ENCODE results near the gene PAGE2B. TPM values are rescaled to one million over a fixed set of nuclear protein-coding genes. Genes with fewer than 3 reads are reported as not detected.

PAGE2B gene
- polyA plus RNA-seq, 4 donors = 0.24 TPM; not detected in 3

GRCh38 chrX:55119271-55119670 is 44.4 kb downstream of the PAGE2B start:
- FAIRE-seq (no peak), DNase-seq (no peak)
- Histone ChIP-seq H3K36me3 (ENCODE audit: control insufficient read depth in 3 of 3, insufficient read depth in 2 of 3, low read depth in 1 of 3, low read length in 3 of 3) (no peaks in the 10 kb centered on the region), H3K4me3 (ENCODE audit: low read depth in 1 of 3, low read length in 3 of 3) (no peak overlapping the region), H3K4me1 (ENCODE audit: control insufficient read depth in 3 of 3, insufficient read depth in 2 of 3, low read depth in 1 of 3, low read length in 2 of 3) (peaks cover 0 to 8% (median 0%) of the 10 kb centered on the region in 3 donors), H3K9me3 (ENCODE audit: control insufficient read depth in 2 of 2, insufficient read depth in 1 of 2, low read depth in 1 of 2, low read length in 1 of 2) (no peaks in the 10 kb centered on the region), H3K27ac (ENCODE audit: low read depth in 1 of 3, low read length in 2 of 3) (no peak overlapping the region), H3K27me3 (ENCODE audit: control insufficient read depth in 3 of 3, insufficient read depth in 3 of 3, low read length in 3 of 3) (no peaks in the 10 kb centered on the region)

DNA sequence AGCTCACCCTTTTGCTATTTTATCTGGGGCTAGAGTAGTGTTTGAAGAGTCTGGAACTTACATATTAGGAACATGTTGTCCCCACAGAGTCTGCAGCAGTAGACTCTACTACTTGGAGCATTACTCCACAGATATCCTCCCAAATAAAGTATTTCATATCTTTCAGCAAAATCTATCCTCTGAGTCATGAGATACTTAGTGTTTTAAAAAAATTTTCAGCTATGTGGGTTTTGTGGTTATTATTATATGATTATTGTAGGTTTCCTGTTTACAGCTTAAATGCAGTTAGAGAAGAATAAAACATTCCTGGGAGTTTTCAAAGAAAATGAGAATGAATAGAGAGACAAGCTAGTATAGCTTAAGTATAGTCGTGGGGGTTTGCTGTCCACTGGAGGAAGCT is 44.9 kb downstream of the PAGE2B start:
- WGBS, 3 donors = 43 to 84% (median 54%) methylated on average over 1 of the region's 1 CpG
- Histone ChIP-seq H3K36me3 (ENCODE audit: control insufficient read depth in 3 of 3, insufficient read depth in 2 of 3, low read depth in 1 of 3, low read length in 3 of 3) (no peaks in the 10 kb centered on the region), H3K4me1 (ENCODE audit: control insufficient read depth in 3 of 3, insufficient read depth in 2 of 3, low read depth in 1 of 3, low read length in 2 of 3) (peaks cover 0 to 8% (median 0%) of the 10 kb centered on the region in 3 donors), H3K9me3 (ENCODE audit: control insufficient read depth in 2 of 2, insufficient read depth in 1 of 2, low read depth in 1 of 2, low read length in 1 of 2) (no peaks in the 10 kb centered on the region), H3K27ac (ENCODE audit: low read depth in 1 of 3, low read length in 2 of 3) (no peak overlapping the region), H3K4me3 (ENCODE audit: low read depth in 1 of 3, low read length in 3 of 3) (no peak overlapping the region), H3K27me3 (ENCODE audit: control insufficient read depth in 3 of 3, insufficient read depth in 3 of 3, low read length in 3 of 3) (no peaks in the 10 kb centered on the region)
- DNase-seq (no peak), FAIRE-seq (no peak)

DNA sequence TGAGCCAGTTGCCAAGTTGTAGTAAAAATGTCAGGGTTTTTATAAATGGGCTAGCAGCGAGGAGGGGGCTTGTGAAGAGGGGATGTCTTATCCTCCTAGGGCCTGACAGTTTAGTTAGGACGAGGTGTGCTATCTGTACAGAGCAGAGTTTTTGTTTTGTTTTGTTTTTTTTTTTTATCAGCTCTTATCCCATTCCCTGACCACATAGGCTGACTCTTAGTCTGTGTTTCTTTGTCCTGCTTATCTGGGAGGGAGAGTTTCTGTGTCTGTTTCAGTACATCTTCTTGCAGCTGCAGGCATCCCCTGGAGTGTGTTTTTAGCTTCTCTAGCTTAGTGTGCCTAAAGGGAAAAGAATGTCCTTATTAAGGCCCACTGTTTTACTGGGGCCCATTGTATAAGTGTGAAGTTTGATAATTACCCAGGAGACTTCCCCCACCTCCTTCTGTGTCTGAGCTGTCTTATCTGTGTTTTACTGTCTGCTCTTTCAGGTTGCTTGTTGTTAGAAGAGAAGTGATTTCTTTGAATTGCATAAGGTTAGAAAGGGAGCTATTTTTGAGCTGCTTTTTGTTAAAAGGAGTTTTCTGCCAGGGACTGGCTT is 46.0 kb downstream of the PAGE2B start:
- DNase-seq (no peak), FAIRE-seq (no peak)
- Histone ChIP-seq H3K9me3 (ENCODE audit: control insufficient read depth in 2 of 2, insufficient read depth in 1 of 2, low read depth in 1 of 2, low read length in 1 of 2) (no peaks in the 10 kb centered on the region), H3K27ac (ENCODE audit: low read depth in 1 of 3, low read length in 2 of 3) (no peak overlapping the region), H3K27me3 (ENCODE audit: control insufficient read depth in 3 of 3, insufficient read depth in 3 of 3, low read length in 3 of 3) (no peaks in the 10 kb centered on the region), H3K4me1 (ENCODE audit: control insufficient read depth in 3 of 3, insufficient read depth in 2 of 3, low read depth in 1 of 3, low read length in 2 of 3) (peaks cover 0 to 8% (median 0%) of the 10 kb centered on the region in 3 donors), H3K4me3 (ENCODE audit: low read depth in 1 of 3, low read length in 3 of 3) (no peak overlapping the region), H3K36me3 (ENCODE audit: control insufficient read depth in 3 of 3, insufficient read depth in 2 of 3, low read depth in 1 of 3, low read length in 3 of 3) (no peaks in the 10 kb centered on the region)
- 26 to 64% (median 45%) methylated on average over 2 of the region's 2 CpGs for WGBS, 3 donors

DNA sequence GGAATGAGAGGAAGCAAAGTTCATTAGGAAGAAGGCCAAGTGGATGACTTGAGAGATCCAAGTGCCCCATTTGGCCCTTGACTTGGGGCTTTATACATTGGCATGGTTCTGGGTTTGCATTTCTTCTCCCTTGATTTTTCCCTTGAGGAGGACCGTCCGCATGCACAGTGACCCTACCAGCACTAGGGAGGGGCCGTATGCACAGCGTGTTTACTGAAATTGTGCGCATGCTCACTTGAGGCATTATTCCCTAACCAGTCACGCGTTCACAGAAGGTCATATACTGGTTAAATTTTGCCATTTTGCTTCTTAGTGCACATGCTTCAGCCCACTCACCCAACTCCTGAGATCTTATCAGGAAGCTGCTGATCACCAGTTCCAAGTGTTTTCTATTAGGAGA is 49.1 kb downstream of the PAGE2B start:
- Histone ChIP-seq H3K4me3 (ENCODE audit: low read depth in 1 of 3, low read length in 3 of 3) (no peak overlapping the region), H3K27ac (ENCODE audit: low read depth in 1 of 3, low read length in 2 of 3) (no peak overlapping the region), H3K27me3 (ENCODE audit: control insufficient read depth in 3 of 3, insufficient read depth in 3 of 3, low read length in 3 of 3) (no peaks in the 10 kb centered on the region), H3K36me3 (ENCODE audit: control insufficient read depth in 3 of 3, insufficient read depth in 2 of 3, low read depth in 1 of 3, low read length in 3 of 3) (no peaks in the 10 kb centered on the region), H3K9me3 (ENCODE audit: control insufficient read depth in 2 of 2, insufficient read depth in 1 of 2, low read depth in 1 of 2, low read length in 1 of 2) (no peaks in the 10 kb centered on the region), H3K4me1 (ENCODE audit: control insufficient read depth in 3 of 3, insufficient read depth in 2 of 3, low read depth in 1 of 3, low read length in 2 of 3) (peaks cover 0 to 8% (median 0%) of the 10 kb centered on the region in 3 donors)
- FAIRE-seq (no peak), DNase-seq (peak in 1 of 2 donors; percentile 18)
- 70 to 92% (median 71%) methylated on average over 7 of the region's 7 CpGs for WGBS, 3 donors

DNA sequence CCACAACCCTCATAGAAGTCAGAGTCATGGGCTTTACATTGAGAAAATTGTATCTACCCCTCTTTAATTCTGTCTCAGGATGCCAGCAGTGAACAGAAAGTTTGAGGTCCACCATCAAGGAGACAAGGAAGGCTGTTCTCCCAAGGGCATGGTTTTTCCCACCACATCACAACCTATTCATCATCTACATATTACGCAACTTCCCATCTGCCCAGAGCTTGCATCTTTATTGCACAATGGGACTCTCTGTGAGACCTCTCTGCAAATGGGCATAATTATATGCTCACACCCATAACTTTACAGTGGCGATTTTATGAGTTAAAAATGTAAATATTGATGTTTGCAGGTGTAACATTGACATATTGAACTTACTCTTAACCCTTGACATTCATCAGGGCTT is 52.9 kb downstream of the PAGE2B start:
- Histone ChIP-seq H3K9me3 (ENCODE audit: control insufficient read depth in 2 of 2, insufficient read depth in 1 of 2, low read depth in 1 of 2, low read length in 1 of 2) (no peaks in the 10 kb centered on the region), H3K36me3 (ENCODE audit: control insufficient read depth in 3 of 3, insufficient read depth in 2 of 3, low read depth in 1 of 3, low read length in 3 of 3) (no peaks in the 10 kb centered on the region), H3K4me1 (ENCODE audit: control insufficient read depth in 3 of 3, insufficient read depth in 2 of 3, low read depth in 1 of 3, low read length in 2 of 3) (peaks cover 0 to 8% (median 0%) of the 10 kb centered on the region in 3 donors), H3K27ac (ENCODE audit: low read depth in 1 of 3, low read length in 2 of 3) (no peak overlapping the region), H3K27me3 (ENCODE audit: control insufficient read depth in 3 of 3, insufficient read depth in 3 of 3, low read length in 3 of 3) (no peaks in the 10 kb centered on the region), H3K4me3 (ENCODE audit: low read depth in 1 of 3, low read length in 3 of 3) (no peak overlapping the region)
- 28 to 47% (median 42%) methylated on average over 2 of the region's 2 CpGs for WGBS, 3 donors
- DNase-seq (peak in 1 of 2 donors; percentile 10), FAIRE-seq (no peak)

Other genes with a start within 250 kb of the PAGE2B start
- gene TRO, start 154.2 kb upstream of the PAGE2B start, polyA plus RNA-seq = 10 to 100 TPM in 1 of 4 donors, 1 to 10 TPM in 1, under 1 TPM in 1, not detected in 1; 0.81 to 15.7 (median 2.1) TPM
- gene PFKFB1, start 80.8 kb upstream of the PAGE2B start, polyA plus RNA-seq = under 1 TPM in 2 of 4 donors, not detected in 2; 0.36 to 0.41 TPM
- gene APEX2, start 74.7 kb upstream of the PAGE2B start, polyA plus RNA-seq = 10 to 100 TPM; 11.2 to 15.1 (median 14.4) TPM
- 1 to 10 TPM in 2 of 4 donors, under 1 TPM in 1, not detected in 1; 0.30 to 4.3 (median 3.7) TPM for gene ALAS2, start 44.1 kb upstream of the PAGE2B start, polyA plus RNA-seq
- gene PAGE2, start 14.0 kb downstream of the PAGE2B start, polyA plus RNA-seq = not detected
- not detected for gene PAGE5, start 145.3 kb downstream of the PAGE2B start, polyA plus RNA-seq
- under 1 TPM in 1 of 4 donors, not detected in 3; 0.25 TPM for gene PAGE3, start 189.9 kb downstream of the PAGE2B start, polyA plus RNA-seq

All from small intestine (tissue), 7 donors.